Measurements from ENCODE around the gene ALDOA. TPM values are rescaled to one million over a fixed set of nuclear protein-coding genes. Genes with fewer than 3 reads are reported as not detected.

Gene ALDOA
- total and polyA plus RNA-seq, 9 of the 15 experiments (the other 6 are each of a cell fraction or from before 2014, with no cell fraction given) = 311 to 2,224 (median 1,293) TPM

DNA sequence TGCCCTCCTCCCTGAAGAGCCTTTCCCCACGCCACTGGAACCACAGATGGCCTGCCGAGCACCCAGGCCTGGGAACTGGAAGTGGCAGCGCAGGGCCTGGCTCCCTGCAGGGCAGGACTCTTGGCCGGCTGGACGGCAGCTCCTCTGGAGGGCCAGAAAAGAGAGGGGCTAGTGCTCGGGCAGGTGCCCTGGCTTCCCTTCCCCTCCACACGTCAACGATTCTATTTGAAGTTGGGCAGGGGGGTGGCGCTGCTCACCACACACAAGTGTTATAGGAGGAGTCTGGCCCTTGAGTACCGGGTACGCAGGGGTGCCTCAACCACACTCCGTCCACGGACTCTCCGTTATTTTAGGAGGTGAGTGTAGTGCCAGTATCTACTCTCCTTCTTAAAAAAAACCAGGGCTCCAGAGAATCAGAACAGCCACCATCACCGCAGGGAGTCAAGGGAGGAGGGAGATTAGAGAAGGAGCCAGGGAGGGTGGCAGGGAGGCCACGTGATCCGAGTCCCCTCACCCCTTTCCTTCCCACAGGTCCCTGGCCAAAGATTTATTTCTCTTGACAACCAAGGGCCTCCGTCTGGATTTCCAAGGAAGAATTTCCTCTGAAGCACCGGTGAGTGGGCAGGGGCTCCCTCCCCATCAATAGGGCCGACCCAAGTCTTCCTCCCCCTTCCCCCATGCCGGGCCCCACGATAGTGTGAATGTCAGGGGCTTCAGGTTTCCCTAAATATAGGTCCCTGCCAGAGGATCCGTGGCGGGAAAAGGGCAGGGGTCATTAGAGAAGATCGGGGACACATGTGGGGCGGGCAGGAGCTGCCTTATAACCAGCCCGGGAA lies 1.4 kb upstream of the ALDOA start (continued):
- TF ChIP-seq, protein P1, sequence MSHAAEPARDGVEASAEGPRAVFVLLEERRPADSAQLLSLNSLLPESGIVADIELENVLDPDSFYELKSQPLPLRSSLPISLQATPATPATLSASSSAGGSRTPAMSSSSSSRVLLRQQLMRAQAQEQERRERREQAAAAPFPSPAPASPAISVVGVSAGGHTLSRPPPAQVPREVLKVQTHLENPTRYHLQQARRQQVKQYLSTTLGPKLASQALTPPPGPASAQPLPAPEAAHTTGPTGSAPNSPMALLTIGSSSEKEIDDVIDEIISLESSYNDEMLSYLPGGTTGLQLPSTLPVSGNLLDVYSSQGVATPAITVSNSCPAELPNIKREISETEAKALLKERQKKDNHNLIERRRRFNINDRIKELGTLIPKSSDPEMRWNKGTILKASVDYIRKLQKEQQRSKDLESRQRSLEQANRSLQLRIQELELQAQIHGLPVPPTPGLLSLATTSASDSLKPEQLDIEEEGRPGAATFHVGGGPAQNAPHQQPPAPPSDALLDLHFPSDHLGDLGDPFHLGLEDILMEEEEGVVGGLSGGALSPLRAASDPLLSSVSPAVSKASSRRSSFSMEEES (CRISPR knock-in tag; IDR thresholded peaks at IDR 0.05) = peak; percentile 83
- TF ChIP-seq RBFOX2 (IDR thresholded peaks at IDR 0.05; ENCODE audit: low read depth, low read length) = 0 out of 2 replicates have a peak, but pooled peaks have one; percentile 37
- peak in 1 of 2 experiments; percentile 59; a peak in 1 of 4 replicates for TF ChIP-seq SIN3A (IDR thresholded peaks at IDR 0.05; ENCODE audit: borderline replicate concordance in 2 of 2, control insufficient read depth in 1 of 2, low read depth in 2 of 2, low read length in 2 of 2)
- peak; percentile 38; the same call in 1 of the 2 replicates for TF ChIP-seq HDAC2 (IDR thresholded peaks at IDR 0.05)
- TF ChIP-seq KDM1A (IDR thresholded peaks at IDR 0.05) = peak in 1 of 2 experiments; percentile 18; a peak in 1 of 4 replicates
- TF ChIP-seq, protein P2, sequence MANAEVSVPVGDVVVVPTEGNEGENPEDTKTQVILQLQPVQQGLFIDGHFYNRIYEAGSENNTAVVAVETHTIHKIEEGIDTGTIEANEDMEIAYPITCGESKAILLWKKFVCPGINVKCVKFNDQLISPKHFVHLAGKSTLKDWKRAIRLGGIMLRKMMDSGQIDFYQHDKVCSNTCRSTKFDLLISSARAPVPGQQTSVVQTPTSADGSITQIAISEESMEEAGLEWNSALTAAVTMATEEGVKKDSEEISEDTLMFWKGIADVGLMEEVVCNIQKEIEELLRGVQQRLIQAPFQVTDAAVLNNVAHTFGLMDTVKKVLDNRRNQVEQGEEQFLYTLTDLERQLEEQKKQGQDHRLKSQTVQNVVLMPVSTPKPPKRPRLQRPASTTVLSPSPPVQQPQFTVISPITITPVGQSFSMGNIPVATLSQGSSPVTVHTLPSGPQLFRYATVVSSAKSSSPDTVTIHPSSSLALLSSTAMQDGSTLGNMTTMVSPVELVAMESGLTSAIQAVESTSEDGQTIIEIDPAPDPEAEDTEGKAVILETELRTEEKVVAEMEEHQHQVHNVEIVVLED (CRISPR knock-in tag; IDR thresholded peaks at IDR 0.05) = no peak
- TF ChIP-seq CREB1 (IDR thresholded peaks at IDR 0.05) = 0 out of 2 replicates have a peak, but pooled peaks have one; percentile 16
- TF ChIP-seq CREB1 (CRISPR knock-in tag; IDR thresholded peaks at IDR 0.05) = no peak
- no peak for TF ChIP-seq NCOA2 (IDR thresholded peaks at IDR 0.05; ENCODE audit: partially characterized antibody in 2 of 2)
- TF ChIP-seq, protein P3, sequence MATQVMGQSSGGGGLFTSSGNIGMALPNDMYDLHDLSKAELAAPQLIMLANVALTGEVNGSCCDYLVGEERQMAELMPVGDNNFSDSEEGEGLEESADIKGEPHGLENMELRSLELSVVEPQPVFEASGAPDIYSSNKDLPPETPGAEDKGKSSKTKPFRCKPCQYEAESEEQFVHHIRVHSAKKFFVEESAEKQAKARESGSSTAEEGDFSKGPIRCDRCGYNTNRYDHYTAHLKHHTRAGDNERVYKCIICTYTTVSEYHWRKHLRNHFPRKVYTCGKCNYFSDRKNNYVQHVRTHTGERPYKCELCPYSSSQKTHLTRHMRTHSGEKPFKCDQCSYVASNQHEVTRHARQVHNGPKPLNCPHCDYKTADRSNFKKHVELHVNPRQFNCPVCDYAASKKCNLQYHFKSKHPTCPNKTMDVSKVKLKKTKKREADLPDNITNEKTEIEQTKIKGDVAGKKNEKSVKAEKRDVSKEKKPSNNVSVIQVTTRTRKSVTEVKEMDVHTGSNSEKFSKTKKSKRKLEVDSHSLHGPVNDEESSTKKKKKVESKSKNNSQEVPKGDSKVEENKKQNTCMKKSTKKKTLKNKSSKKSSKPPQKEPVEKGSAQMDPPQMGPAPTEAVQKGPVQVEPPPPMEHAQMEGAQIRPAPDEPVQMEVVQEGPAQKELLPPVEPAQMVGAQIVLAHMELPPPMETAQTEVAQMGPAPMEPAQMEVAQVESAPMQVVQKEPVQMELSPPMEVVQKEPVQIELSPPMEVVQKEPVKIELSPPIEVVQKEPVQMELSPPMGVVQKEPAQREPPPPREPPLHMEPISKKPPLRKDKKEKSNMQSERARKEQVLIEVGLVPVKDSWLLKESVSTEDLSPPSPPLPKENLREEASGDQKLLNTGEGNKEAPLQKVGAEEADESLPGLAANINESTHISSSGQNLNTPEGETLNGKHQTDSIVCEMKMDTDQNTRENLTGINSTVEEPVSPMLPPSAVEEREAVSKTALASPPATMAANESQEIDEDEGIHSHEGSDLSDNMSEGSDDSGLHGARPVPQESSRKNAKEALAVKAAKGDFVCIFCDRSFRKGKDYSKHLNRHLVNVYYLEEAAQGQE (IDR thresholded peaks at IDR 0.05; ENCODE audit: borderline replicate concordance) = peak; percentile 37; the same call in 1 of the 2 replicates
- TF ChIP-seq, protein P3 (CRISPR knock-in tag; IDR thresholded peaks at IDR 0.05; ENCODE audit: low read depth) = no peak

Measured in K562 (cell line).